CD14-positive monocyte (primary cell): ENCODE results near the gene TJP3. TPM values are rescaled to one million over a fixed set of nuclear protein-coding genes. Genes with fewer than 3 reads are reported as not detected.

Experiments used
- DNase-seq, 3 donors: peaks; one replicate each; pipeline ENCODE4 v3.0.0-alpha.2; 2011 to 2022
- H2AFZ ChIP-seq: 2 replicates; pipeline ENCODE4 v1.6.0; 2012; ENCODE audit warnings: mild to moderate bottlenecking, low read depth, low read length, inconsistent platforms; ENCODE audit not compliant: insufficient read depth, poor library complexity, severe bottlenecking
- H3K27ac ChIP-seq, 2 donors: 1 replicate in 1 of 2; 2 replicates in 1 of 2; pipeline ENCODE4 v1.5.1; 2012 to 2013; ENCODE audit warnings: low read length in 2 of 2, control low read depth in 1 of 2, inconsistent platforms in 1 of 2, low read depth in 1 of 2, mild to moderate bottlenecking in 1 of 2
- H3K27me3 ChIP-seq, 2 donors: one replicate each; pipeline versions ENCODE4 v1.6.0 to v1.6.1; 2011 to 2013; ENCODE audit warnings: low read length in 2 of 2; ENCODE audit not compliant: control insufficient read depth in 2 of 2, insufficient read depth in 2 of 2
- H3K36me3 ChIP-seq, 2 donors: replicated peaks in 1 of 2; 1 replicate in 1 of 2; 2 replicates in 1 of 2; pipeline versions ENCODE4 v1.5.1 to v1.6.1; 2012 to 2013; ENCODE audit warnings: low read length in 2 of 2, control low read depth in 1 of 2, inconsistent platforms in 1 of 2, mild to moderate bottlenecking in 1 of 2; ENCODE audit not compliant: insufficient read depth in 2 of 2, control insufficient read depth in 1 of 2
- H3K4me1 ChIP-seq, 2 donors: 1 replicate in 1 of 2; 2 replicates in 1 of 2; pipeline versions ENCODE4 v1.5.1 to v1.6.1; 2012 to 2013; ENCODE audit warnings: low read length in 2 of 2, control low read depth in 1 of 2, inconsistent platforms in 1 of 2, mild to moderate bottlenecking in 1 of 2, moderate library complexity in 1 of 2; ENCODE audit not compliant: insufficient read depth in 2 of 2, control insufficient read depth in 1 of 2
- H3K4me2 ChIP-seq: replicated peaks from 2 replicates; pipeline ENCODE3; 2012; ENCODE audit warnings: low read length, moderate library complexity, mild to moderate bottlenecking; ENCODE audit not compliant: poor library complexity, severe bottlenecking; ENCODE audit errors: extremely low read depth
- H3K4me3 ChIP-seq, 3 experiments: fragments of 200-600 bp in 1 of 3; sonication (generic) in 1 of 3; replicated peaks in 1 of 3; 1 replicate in 2 of 3; 2 replicates in 1 of 3; pipeline ENCODE4 v1.5.1; 2011 to 2013; ENCODE audit warnings: low read length in 3 of 3, mild to moderate bottlenecking in 3 of 3, control low read depth in 2 of 3, low read depth in 2 of 3, inconsistent platforms in 1 of 3, moderate library complexity in 1 of 3
- H3K79me2 ChIP-seq: 2 replicates; pipeline ENCODE4 v1.6.0; 2012; ENCODE audit warnings: mild to moderate bottlenecking, control low read depth, inconsistent platforms, low read length, moderate library complexity; ENCODE audit not compliant: insufficient read depth
- H3K9ac ChIP-seq: 2 replicates; pipeline ENCODE4 v1.6.0; 2017; ENCODE audit warnings: low read length, mild to moderate bottlenecking; ENCODE audit not compliant: insufficient read depth, poor library complexity, severe bottlenecking
- H3K9me3 ChIP-seq, 2 donors: replicated peaks in 1 of 2; 1 replicate in 1 of 2; 2 replicates in 1 of 2; pipeline versions ENCODE4 v1.5.1 to v1.6.1; 2012 to 2013; ENCODE audit warnings: low read length in 2 of 2, control low read depth in 1 of 2; ENCODE audit not compliant: control insufficient read depth in 1 of 2, insufficient read depth in 1 of 2
- H4K20me1 ChIP-seq: 2 replicates; pipeline ENCODE4 v1.6.0; 2012; ENCODE audit warnings: mild to moderate bottlenecking, low read length, control low read depth, moderate library complexity; ENCODE audit not compliant: insufficient read depth
- H3K27ac Mint-ChIP-seq, 7 donors: one replicate each; pipeline ENCODE4 v1.8.0; 2020; ENCODE audit warnings: mild to moderate bottlenecking in 7 of 7, mixed read lengths in 7 of 7, moderate library complexity in 6 of 7, inconsistent platforms in 2 of 7
- H3K27me3 Mint-ChIP-seq, 3 donors: one replicate each; pipeline ENCODE4 v1.8.0; 2021 to 2022; ENCODE audit warnings: low read depth in 3 of 3, mild to moderate bottlenecking in 3 of 3, mixed read lengths in 3 of 3, moderate library complexity in 3 of 3, inconsistent platforms in 1 of 3
- H3K36me3 Mint-ChIP-seq, 2 donors: one replicate each; pipeline ENCODE4 v1.8.0; 2020; ENCODE audit warnings: mixed read lengths in 2 of 2, inconsistent platforms in 1 of 2, mild to moderate bottlenecking in 1 of 2
- H3K4me1 Mint-ChIP-seq: one replicate; pipeline ENCODE4 v1.8.0; 2020; ENCODE audit warnings: mild to moderate bottlenecking, mixed read lengths
- H3K4me3 Mint-ChIP-seq, 2 donors: one replicate each; pipeline ENCODE4 v1.8.0; 2020; ENCODE audit warnings: mild to moderate bottlenecking in 2 of 2, mixed read lengths in 2 of 2, moderate library complexity in 1 of 2
- H3K9me3 Mint-ChIP-seq, 7 donors: one replicate each; pipeline ENCODE4 v1.8.0; 2020 to 2022; ENCODE audit warnings: mixed read lengths in 7 of 7, mild to moderate bottlenecking in 6 of 7, moderate library complexity in 6 of 7, inconsistent platforms in 2 of 7
- CTCF ChIP-seq: fragments of 200-600 bp; IDR thresholded peaks from one replicate; pipeline ENCODE4 v1.8.0; 2022; ENCODE audit warnings: antibody characterized with exemption, mild to moderate bottlenecking
- WGBS: methylation state at CpG from one replicate; pipeline ENCODE4 v1.1.5; 2013; ENCODE audit warnings: missing lambda C conversion rate; ENCODE audit not compliant: insufficient coverage; 5-methylcytosine and 5-hydroxymethylcytosine counted together
- intact Hi-C, 2 donors: fragments of 100-400 bp; cut with micrococcal nuclease; formaldehyde crosslinking; loops; one replicate each; pipeline versions ENCODE4 v1.15.0 to v1.15.1; 2023
- polyA plus RNA-seq, 3 donors: library from polyadenylated mRNA; depleted of rRNA in 1 of 3; unstranded in 2 of 3; stranded (reverse) in 1 of 3; fragments of 300-500 nt in 2 of 3; fragments of >200 nt in 1 of 3; fragmentation: Illumina TruSeq in 2 of 3; gene quantifications; 1 replicate in 2 of 3; 2 replicates in 1 of 3; pipeline ENCODE4 v1.2.3, GENCODE V29; 2012 to 2021

Gene TJP3
- polyA plus RNA-seq, 3 donors, result 0.01 TPM; not detected in 2

GRCh38 chr19:3697671-3698385, 10.4 kb upstream of the TJP3 start:
- Mint-ChIP-seq H3K27me3 (peaks cover 0 to 3% (median 2%) of the 10 kb centered on the region in 3 donors), H3K4me1 (peaks cover 16% of the 10 kb centered on the region), H3K9me3 (peaks cover 0 to 3% (median 0%) of the 10 kb centered on the region in 7 donors), H3K36me3 (peaks cover 4 to 32% of the 10 kb centered on the region in 2 donors), H3K27ac (peak overlapping the region in 4 of 7 donors; percentile 50 to 70 (median 66)), H3K4me3 (peak overlapping the region in 1 of 2 donors; percentile 37)
- no peak for TF ChIP-seq CTCF
- no peaks in the 10 kb centered on the region for H3K27me3 ChIP-seq
- no peak overlapping the region for H3K4me3 ChIP-seq
- H3K9ac ChIP-seq, result no peak overlapping the region
- H3K4me1 ChIP-seq, result peaks cover 5 to 13% of the 10 kb centered on the region in 2 donors
- intact Hi-C loops, result no loop called here
- H3K4me2 ChIP-seq, result no peak overlapping the region
- peaks cover 13 to 24% of the 10 kb centered on the region in 2 donors for H3K36me3 ChIP-seq
- H2AFZ ChIP-seq, result no peak overlapping the region
- peaks cover 70% of the 10 kb centered on the region for H4K20me1 ChIP-seq
- H3K9me3 ChIP-seq, result no peaks in the 10 kb centered on the region
- H3K79me2 ChIP-seq, result peaks cover 71% of the 10 kb centered on the region
- 95% methylated on average over 31 of the region's 43 CpGs for WGBS
- DNase-seq, result no peak
- H3K27ac ChIP-seq, result peak overlapping the region in 1 of 2 donors; percentile 58

GRCh38 chr19:3698386-3698950, 9.7 kb upstream of the TJP3 start:
- Mint-ChIP-seq H3K36me3 (peaks cover 4 to 32% of the 10 kb centered on the region in 2 donors), H3K27ac (peak overlapping the region in 6 of 7 donors; percentile 50 to 87 (median 66)), H3K9me3 (peaks cover 0 to 3% (median 0%) of the 10 kb centered on the region in 7 donors), H3K27me3 (peaks cover 0 to 7% (median 5%) of the 10 kb centered on the region in 3 donors), H3K4me3 (peak overlapping the region; percentile 21 to 37), H3K4me1 (peaks cover 16% of the 10 kb centered on the region)
- intact Hi-C loops, result no loop called here
- Histone ChIP-seq H2AFZ (no peak overlapping the region), H3K9me3 (no peaks in the 10 kb centered on the region), H3K9ac (no peak overlapping the region), H3K4me1 (peaks cover 5 to 13% of the 10 kb centered on the region in 2 donors), H3K4me3 (no peak overlapping the region), H4K20me1 (peaks cover 64% of the 10 kb centered on the region), H3K27me3 (no peaks in the 10 kb centered on the region), H3K4me2 (peak overlapping the region; percentile 100), H3K27ac (peak overlapping the region; percentile 17 to 58), H3K36me3 (peaks cover 13 to 18% of the 10 kb centered on the region in 2 donors), H3K79me2 (peaks cover 64% of the 10 kb centered on the region)
- TF ChIP-seq CTCF, result no peak
- DNase-seq, result no peak
- 74% methylated on average over 4 of the region's 12 CpGs for WGBS
